Activated CD8-positive, alpha-beta memory T cell treated with anti-CD3 and anti-CD28 coated beads, Interleukin-2, amount 50 U/mL, for 4 hours (primary cell): ENCODE data around the gene PHACTR4.
"Not testable (repeated sequence)": the region's sequence is repeated elsewhere in the genome, so short reads cannot be mapped to it uniquely, and the experiment has no call there.

ENCODE experiments used
- DNase-seq: peaks from one replicate; pipeline ENCODE4 v3.0.0-alpha.2; 2020

PHACTR4 gene

GRCh38 chr1:28535180-28535579, 165.6 kb downstream of the PHACTR4 start:
- DNase-seq = no peak

GRCh38 chr1:28537457-28538199, 168.1 kb downstream of the PHACTR4 start:
- DNase-seq = no peak

DNA sequence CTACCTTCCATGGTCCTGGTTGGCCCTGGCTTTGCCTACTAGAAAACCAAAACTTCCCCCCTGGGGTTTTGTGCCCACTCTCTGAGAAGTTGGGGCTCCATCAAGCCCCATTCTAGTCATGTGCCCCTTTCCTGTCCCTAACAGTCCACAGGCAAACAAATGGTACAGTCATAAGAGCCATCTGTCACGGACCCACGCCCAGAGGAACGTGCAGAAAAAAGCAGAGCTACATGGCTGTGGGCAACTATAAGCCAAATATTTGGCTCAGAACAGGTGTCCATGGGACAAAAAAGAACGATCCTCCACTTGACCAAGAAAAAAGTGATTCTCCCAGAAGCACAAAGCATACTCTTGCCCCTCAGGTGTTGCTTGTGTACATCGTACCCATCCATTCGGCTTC, 168.7 kb downstream of the PHACTR4 start:
- DNase-seq = no peak

DNA sequence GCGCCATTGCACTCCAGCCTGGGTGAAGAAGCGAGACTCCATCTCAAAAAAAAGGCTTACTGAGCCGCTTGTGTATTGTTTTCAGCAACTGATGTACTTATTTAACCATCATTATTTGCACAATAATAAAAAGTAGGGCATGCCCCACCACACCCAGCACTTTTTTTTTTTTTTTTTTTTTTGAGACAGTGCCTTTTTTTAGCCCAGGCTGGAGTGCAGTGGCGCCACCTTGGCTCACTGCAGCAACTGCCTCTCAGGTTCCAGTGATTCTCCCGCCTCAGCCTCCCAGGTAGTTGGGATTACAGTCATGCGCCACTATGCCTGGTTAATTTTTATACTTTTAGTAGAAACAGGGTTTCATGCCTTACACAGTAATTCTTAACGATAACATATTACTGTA, 171.1 kb downstream of the PHACTR4 start:
- no peak for DNase-seq

GRCh38 chr1:28541414-28542015, 172.0 kb downstream of the PHACTR4 start:
- DNase-seq = not testable (repeated sequence)

GRCh38 chr1:28545246-28545628, 175.7 kb downstream of the PHACTR4 start:
- DNase-seq = no peak

GRCh38 chr1:28548318-28548717, 178.8 kb downstream of the PHACTR4 start:
- no peak for DNase-seq
